Stimulated activated CD8-positive, alpha-beta memory T cell treated with anti-CD3 and anti-CD28 coated beads, Interleukin-7, amount 100 ng/mL, for 24 hours (primary cell): ENCODE data around the gene STIM2.

Source experiments
- DNase-seq: peaks from one replicate; pipeline ENCODE4 v3.0.0-alpha.2; 2020; ENCODE audit warnings: low read depth

STIM2 gene

DNA sequence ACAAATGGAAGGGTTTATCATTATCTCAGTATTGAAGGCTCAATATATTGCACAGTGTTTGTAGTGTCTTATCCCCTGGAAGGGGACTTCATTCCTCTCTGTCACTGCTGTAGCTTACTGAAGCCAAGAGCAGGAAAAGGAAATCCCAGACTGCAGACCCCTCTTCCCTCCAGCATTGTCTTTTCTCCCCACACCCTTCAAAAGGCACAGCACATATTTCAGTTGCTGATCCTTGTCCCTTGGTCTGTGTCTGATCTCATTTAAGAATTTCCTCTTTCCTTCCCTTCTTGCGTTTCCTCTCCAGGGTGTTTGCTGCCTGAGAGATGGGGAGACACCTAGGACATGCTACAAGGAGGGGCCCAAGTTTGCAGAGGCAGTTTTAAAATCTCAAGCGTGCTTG is 40.1 kb downstream of the STIM2 start:
- no peak for DNase-seq

DNA sequence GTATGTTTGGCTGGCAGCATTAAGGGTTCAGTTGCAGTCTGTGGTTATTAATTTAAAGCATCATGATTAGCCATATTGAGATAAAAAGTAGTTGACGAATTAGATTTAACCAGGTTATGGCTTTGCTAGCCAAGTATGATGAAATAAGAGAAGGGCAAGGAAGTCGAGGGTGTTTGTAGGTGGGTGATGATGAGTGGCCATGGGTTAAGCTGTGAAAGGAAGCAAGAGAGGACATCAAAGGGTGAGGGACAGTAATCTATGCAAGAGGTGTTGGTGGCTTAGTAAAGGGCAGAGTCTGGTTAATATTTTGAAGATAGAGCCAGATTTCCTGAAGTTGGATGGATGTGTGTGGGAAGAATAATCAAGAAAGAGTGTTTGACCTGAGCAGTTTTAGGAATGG is 44.5 kb downstream of the STIM2 start:
- DNase-seq: no peak

DNA sequence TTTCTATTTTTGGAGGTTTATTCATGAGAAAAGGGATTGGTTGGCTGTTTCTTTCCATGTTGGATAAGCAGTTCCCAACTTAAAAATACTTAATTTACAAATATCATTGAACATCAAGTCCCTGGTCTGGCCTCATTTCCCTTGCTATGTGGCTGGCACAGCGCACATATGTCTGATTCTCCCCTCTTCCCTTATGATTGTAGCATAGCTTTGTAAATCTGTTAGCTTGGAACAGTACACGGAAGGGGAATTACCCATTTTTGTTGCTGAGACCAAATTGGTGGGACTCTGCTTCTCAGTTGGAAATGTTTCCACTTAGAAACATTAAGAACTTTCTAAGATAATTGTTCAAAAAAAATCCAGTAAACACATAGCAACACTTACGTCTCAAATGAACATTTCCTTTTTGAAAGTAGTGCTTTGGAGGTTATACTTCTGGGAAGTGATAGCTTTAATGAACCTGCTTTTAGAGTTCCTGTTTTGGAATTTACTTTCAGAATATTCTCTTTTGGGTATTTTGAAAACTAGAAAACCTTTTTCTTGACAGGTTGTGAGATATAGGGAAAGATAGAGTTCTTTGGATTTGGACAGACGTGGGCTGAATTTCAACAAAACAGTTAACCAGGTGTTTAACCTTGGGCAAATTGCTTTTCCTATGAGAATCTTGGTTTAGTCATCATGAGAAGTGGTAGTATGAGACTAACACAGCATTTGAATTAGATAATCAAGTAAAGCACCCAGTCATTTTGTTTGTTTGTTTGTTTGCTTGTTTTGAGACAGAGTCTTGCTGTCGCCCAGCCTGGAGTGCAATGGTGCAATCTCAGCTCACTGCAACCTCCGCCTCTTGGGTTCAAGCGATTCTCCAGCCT is 47.3 kb downstream of the STIM2 start:
- DNase-seq: no peak

DNA sequence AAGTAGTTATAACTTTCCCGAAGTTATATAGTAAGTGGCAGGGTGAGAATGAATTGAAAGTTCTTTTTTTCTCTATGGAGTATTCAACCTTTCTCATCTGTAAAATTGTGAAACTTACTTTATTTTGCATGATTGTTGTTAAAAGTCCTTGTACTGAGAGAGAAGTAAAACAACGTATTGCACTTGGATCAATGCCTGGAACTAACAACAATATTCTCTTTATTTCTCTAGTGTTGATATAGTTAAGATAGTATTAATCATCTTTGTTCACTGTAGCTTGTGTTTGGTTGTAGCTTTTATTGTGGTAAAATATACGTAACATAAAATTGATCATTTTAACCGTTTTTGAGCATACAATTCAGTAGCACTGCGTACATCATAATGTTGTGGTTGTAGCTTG is 48.7 kb downstream of the STIM2 start:
- no peak for DNase-seq

DNA sequence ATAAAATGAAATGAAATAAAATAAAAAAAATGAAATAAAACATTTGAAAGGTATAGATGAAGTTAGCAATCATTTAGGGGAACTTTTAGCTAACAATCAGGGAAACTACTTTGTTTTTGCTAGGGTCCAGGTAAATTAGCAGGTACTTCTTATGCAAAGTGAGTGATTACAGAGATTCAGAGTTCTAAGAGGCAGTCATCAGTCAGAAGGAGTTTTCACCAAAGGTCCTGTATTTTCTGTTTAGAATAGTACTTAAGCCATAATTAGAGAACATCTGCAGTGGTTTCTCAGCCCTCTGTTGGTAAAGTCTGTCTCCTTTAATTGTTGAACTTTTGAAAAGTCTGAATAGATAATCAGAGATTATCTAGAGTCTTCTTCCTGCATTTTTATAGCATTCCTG is 50.6 kb downstream of the STIM2 start:
- DNase-seq: no peak

DNA sequence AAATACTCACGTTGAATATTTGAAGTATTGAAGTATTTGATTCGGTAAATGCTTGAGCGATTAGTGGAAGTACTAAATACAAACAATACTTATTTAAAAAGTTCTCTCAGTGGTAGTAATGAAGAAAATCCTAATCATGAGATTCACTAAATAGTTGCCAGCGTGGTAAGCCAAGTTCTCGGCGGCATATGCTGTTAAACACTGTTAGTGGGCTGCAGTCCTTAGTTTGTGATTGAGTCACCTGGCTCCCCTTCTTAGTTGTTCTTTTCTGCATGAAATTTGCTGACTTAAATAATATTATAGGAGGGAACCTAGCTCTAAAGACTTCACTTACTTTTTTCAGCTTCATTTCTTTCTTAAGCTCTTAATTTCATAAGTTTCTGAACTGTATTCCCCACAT is 51.4 kb downstream of the STIM2 start:
- no peak for DNase-seq

DNA sequence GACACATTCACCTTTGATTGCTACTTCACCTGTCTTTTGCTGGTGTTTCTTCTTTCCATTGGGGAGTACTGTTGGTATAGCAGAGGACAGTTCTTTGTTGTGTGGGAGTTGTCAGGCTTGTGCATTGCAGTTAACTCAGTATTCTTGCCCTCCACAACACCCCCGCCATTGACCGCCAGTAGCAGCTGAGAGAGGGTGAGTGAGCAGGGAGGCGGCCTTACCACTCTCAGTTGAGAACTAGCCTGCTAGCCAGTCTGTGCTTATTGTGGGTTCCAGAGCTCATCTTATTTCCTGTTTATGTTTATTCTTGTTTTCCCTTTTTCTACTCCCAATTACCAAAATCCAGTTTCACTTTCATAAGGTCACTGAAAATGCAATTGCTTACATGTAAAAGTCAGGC is 52.2 kb downstream of the STIM2 start:
- DNase-seq: no peak

DNA sequence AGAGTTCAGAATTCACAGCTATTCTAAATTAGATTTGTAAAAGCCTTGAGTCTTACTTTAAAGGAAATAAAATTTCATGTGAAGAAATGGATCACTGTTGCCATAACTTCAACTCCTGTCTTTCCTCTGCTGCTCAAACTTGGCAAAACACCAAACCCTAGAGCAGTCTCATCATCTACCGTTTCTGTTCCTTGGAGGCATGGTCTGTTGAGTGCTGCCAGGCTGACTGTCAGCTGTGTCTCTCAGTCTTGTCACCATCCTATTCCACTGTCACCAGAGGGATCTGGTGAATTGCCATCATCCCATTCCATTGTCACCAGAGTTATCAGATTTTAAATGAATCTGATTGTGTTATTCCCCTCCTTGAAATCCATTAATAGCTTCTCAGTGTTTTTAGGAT is 55.6 kb downstream of the STIM2 start:
- DNase-seq: no peak

DNA sequence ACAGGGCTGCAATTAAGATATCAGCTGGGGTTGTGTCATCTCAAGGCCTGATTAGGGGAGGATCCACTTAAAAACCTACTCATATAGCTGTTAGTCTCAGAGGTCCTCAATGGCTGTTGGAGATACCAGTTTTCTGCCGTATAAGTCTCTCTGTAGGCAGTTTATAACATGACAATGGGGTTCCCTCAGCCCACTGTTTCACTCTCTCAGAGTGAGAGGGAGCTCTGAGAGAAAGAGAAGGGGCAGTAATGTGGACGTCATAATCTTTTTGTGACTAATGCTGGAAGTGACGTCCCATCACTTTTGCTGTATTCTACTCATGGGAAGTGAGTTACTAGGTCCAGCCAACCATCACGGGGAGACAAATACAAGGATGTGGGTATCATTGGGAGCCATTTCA is 70.3 kb downstream of the STIM2 start:
- no peak for DNase-seq

DNA sequence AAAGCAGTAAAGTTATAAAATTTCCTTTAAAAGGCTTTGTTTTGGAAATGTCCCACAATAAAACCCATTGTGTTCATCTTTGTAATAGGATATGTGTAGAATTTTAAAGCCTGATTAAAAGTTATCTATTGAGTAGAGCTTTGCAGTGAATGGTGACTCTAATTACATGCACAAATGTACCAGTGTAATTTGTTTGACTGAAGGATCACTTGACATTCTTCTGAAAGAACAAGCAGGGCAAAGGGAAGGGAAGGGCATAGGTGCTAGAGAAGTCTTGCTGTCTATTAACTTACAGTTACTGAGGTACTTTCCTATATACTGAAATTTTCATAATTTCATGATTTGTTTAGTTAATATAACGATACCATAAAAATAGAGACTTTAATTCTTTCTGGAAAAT is 70.8 kb downstream of the STIM2 start:
- DNase-seq: no peak

DNA sequence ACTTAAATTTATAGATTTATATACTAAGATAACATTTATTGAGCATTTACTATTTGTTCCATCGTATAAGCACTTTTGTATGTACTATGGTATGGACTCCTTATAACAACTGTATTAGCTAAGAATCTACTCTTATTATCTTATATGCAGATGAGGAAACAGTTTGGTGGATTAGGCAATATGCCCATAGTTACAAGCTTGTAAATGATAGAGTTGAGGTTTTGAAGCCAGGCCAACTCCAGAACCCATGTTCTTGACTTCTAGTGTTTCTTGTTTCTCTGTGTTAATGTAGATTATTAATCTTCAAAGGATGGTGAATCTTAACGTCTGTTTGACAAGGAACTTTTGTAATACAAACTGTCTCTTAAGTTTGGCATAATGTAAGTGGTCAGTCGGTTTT is 71.3 kb downstream of the STIM2 start:
- no peak for DNase-seq

DNA sequence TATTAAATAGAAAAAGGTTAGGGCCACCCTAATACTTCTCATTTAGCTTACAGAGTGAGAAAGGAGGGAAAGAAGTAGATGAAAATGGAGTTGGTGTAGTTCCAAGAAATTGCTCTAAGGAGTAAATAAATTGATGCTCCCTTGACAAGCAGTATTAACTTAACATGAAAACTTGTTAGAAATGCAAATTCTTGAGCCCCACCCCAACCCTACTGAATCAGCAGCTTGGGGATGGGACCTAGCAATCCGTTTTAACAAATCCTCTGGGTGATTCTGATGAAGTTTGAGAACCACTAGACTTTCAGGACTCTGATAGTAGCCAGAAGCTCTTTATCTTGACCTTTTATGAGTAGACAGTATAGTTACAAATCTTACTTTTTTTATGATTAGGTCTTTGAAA is 74.8 kb downstream of the STIM2 start:
- no peak for DNase-seq

DNA sequence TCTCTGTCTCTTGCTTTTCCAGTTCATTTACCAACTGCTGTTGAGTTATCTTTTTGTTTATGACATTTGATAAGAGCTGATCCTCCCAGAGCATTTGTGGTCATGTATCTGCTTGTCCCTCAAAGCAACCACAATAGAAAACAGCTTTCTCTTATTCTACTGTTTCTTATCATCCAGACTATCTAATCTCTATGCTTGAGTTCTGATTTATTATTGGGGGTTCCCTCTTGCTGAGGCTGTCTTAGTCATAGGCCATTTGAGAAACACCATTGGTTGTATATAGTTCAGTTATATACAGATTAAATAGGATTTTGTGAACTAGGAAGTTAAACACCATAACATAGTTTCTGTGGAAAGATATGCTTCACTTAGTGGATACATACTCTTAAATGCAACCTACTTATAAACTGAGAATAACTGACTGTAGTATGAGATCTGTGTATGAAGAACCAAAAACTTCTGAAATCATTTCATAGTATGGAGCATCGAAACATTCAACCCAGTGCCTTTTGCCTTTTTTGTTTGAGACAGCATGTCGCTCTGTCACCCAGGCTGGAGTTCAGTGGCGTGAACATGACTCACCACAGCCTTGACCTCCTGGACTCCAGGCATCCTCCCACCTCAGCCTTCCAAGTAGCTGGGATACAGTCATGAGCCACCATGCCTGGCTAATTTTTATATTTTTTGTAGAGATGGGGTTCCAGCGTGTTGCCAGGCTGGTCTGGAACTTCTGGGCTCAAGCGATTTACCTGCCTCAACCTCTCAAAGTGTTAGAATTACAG is 75.8 kb downstream of the STIM2 start:
- DNase-seq: no peak

DNA sequence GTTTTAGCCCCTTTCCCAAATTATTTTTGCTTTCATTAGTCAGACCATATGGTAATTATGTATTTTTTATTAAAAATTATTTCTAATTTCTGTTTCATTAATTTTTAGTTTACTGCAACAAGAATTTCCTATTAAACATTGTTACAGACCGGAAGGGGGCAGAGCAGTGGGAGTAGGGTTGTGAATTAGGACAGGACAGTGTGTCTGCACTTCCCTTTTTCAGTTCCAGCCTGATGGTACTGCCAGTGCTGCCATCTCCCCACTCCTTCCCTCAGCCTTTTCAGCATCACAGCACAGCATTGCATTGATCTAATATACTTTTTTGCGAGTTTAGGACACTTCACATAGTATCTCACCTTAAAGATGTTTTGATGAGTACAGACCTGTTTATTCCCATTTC is 76.5 kb downstream of the STIM2 start:
- DNase-seq: no peak

DNA sequence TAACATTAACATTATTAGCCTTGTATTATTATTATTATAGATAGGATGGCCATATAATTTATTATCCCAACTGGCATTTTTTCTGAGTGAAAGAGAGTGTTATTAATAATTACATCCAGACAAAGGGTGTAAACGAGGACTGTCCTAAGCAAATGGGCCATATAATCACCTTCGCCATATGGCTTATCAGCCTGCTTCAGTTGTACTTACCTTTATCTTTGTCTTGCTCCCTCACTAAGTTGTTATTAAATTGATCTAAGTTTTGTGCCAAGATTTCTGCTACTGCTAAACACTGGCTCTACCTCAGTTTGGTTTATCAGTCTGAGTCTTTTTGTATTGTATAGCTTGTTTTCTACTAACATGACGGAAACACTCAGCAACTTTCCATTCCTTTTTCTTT is 76.9 kb downstream of the STIM2 start:
- DNase-seq: no peak

DNA sequence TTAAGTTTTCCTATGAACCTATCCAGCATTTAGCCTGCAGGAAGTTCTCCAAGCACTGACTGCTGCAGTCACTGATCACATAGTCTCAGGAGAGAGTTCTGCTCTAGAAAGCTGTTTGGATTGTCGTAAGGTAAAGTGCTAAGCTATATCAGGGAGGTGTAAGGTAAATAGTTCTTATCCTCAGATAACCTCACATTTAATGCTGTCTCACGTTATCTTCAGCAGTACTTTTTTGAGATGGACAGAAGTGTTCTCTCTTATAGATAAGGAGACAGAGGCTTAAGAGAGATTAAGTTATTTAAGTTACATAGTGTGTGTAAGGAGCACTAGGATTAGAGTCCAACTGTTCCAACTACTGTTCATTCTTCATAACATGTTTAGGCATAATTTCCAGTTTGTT is 77.9 kb downstream of the STIM2 start:
- no peak for DNase-seq

DNA sequence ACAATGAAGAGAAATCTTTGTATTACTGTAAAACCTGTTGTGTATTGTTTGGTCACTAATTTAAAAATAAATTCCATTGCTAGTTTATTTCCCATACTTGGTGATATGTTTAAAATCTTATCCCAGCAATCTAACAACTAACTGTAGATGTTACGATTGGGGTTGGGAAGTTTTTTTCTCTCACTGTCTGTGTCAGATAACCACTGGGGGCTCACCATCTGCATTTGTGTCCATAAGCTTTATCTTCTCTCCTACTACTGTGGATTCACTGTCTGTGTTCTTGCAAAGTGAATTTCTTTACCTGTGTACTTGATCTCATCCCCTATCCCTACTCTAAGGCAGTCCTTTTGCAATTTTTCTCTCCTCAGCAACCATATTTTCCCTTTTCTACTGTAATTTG is 81.3 kb downstream of the STIM2 start:
- no peak for DNase-seq

DNA sequence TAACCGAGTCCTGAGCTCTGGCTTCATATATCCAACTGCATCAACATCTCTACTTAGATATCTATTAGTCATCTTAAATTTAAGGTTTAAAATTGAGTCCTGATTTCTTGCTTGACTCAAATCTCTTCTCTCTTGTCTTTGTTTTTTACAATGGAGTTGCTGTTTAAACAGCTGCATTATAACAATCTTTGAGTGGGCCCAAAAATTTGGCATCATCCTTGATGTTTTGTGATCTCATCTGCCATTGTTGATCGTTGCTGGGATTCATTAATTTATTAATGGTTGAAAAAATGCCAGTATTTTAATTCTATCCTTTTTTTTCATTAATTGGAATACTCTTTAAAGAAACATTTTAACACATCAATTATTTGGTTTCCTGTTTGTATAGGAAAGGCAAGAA is 82.2 kb downstream of the STIM2 start:
- no peak for DNase-seq

DNA sequence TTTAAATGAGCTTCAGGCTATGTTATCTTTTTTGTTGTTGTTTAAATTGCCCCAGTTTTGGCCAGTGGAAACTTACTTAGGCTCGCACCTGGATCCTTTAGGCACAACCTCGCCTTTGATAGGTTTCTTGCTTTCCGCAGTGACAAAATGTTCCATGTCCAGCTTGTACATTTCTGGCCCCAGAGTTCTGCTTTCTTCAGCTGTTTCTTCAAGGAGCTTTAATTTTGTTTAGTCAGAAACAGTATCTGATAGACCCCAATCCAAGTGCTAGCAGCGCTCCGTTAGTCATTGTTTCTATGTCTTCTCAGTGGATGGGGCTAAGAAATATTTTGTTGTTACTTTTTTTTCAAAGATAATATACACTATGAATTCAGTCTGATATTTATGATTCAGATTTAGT is 82.8 kb downstream of the STIM2 start:
- no peak for DNase-seq

DNA sequence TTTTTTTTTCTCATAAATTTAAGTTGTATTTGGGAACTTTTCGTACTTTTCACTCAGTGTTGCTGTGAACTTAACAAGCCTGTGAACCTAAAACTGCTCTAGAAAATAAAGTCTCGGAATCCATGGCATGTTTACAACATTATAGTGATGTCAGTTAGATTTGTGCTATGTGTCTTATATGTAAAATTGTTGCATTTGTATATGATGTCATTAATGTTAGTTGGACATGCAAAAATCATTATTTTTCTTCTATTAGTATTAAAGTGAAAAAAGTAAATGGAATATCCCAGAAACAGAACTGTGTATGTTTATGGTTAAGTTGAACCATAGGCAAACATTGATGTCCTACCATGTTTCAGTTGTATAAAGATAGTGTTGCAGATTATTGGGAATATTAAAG is 85.2 kb downstream of the STIM2 start:
- no peak for DNase-seq

DNA sequence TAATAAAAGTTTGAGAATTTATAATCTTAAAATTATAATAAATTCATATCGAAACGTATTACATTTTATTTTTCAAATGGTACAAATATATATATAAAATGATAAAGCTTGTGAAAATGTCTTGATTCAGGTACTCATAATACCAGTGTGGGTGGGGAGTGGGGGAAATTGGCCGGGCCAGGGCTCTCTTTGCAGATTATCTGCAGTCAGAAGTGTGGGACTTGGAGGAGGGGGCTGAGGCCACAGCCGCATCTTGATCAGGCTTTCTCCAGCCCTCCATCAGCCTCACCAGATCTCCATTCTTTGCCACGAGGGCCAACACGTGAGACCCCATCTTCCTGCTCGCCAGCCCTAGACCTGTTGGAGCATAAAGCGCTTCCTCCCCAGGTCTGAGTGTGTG is 86.7 kb downstream of the STIM2 start:
- DNase-seq: no peak

DNA sequence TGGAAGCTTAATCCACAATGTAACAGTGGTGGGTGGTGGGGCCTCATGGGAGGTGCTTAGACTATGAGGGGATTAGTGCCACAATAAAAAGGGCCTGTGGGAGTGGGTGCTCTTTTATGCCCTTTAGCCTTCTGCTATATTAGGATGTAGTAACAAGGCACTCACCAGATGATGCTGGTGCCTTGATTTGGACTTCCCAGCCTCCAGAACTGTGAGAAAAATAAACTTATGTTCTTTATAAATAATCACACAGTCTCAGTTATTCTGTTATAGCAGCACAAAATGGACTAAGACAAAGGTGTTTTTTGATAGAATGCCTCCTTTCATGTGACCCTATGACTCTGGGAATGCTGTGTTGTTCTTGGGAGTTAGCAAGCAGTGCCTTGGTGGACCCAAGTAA is 89.8 kb downstream of the STIM2 start:
- no peak for DNase-seq

DNA sequence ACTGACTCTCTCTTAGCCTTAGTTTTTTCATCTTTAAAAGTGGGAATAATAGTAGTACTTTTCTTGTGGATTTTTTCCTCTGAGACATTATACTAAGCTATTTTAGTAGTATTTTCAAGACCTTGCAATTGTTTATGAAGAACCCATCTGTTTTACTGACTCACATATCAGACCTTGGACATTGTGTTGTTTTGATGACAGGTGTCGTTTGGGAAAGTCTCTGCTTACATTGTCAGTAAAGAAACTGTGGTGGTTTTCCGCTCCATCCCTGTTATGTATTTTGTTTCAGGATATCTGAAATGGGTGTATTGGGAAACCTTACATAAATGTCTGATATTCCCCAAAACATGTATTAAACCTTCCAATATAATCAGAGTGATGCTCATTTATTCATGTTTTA is 92.2 kb downstream of the STIM2 start:
- no peak for DNase-seq

DNA sequence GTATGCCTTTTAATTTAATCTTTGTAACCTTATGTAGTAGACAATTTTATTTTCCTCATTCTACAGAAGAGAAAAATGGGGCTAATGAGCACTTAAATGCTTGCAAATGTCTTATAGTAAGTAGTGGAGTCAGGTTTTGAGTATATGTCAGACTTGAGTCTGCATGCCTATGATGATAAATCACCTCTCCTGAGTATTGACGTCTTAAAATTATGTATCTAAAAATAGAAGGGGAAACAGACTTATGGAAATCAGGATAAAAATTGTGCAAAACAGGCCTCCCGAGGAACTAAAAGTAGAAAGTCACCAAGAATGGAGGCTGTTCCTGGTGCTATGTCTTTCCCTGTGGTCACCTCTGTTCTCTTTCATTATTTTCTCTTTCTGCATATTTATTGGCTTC is 92.7 kb downstream of the STIM2 start:
- DNase-seq: no peak
